Superior temporal gyrus (tissue), 1 donor: ENCODE results near the gene NLRP14.

ENCODE experiments used
- DNase-seq: peaks from one replicate; pipeline ENCODE4 v3.0.0-alpha.2; 2016; ENCODE audit errors: extremely low spot score

The NLRP14 gene

DNA sequence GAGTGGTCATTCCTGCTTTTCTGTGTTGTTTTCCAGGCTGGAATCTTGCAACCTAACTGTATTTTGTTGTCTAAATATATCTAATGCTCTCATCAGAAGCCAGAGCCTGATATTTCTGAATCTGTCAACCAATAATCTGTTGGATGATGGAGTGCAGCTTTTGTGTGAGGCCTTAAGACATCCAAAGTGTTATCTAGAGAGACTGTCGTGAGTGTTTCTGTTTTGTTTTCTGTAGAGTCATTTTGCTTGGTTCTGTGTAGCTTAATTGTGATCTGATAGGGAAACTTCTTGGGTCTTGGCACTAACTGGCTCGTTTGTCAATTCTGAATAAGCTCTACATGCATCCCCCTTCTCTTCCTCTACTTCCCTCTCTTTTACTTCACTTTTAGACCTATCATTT, 37.4 kb downstream of the NLRP14 start:
- no peak for DNase-seq

DNA sequence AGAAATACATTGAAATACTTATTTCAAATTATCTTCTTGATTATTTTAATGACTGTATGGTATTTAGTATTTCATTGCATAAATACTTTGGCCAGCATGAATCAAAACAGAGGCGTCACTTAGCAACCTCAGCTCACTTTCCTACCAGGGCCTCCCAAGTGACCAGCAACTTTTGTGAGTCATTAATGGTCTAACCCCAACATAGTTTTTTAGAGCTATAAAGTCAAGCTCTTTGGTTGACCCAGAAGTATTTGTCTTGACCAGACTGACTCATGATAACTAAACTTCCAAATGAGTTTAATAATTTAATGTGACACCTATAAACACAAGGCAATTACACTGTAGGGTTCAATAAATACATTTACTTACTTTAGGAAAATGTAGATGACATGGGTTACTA, 40.6 kb downstream of the NLRP14 start:
- no peak for DNase-seq

DNA sequence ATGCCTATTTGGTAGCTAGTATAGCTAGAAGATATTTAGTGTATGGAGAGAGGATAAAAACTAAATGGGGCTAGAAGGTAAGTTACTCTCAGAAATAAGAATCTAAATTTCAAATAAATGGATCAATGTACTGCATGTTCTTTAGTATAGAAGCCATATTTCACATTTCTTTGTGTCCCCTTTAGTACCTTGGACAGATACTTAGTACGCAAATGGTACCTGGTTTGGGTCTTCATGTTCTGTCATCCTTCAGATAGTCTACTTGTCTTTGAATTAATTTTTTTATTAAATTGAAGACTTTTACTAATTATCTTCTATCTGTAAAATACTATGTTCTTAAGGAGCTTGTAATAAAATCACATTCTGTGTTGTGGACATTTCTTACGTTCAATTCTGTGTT, 42.3 kb downstream of the NLRP14 start:
- no peak for DNase-seq

DNA sequence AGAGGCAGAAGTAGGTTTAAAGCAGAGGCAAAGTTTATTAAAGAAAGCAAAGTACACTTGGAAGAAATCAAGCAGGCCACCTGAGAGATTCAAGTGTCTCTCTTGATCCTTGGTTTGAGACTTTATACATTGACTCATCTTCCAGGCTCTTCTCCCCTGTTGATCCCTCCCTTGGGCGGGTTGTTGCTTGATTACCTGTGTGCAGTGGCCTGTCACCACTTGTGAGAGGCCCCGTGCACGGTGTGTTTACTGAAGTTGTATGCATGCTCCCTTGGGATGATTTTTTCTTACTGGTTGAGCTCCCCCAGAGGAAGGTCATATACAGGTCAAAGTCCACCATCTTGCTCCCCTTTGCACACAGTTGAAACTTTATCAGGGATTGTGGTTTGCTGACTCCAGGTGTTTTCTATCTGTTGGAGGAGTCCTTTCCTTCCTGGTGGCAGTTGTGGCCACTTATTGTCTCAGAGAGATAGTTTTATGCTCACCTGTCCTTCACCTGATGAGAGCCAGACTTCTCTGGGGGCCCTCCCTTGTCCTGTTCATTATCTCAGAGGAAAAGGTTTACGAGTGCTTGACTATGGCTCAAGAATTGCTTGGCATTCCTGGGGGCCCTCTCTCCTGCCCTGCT, 52.2 kb downstream of the NLRP14 start:
- no peak for DNase-seq

DNA sequence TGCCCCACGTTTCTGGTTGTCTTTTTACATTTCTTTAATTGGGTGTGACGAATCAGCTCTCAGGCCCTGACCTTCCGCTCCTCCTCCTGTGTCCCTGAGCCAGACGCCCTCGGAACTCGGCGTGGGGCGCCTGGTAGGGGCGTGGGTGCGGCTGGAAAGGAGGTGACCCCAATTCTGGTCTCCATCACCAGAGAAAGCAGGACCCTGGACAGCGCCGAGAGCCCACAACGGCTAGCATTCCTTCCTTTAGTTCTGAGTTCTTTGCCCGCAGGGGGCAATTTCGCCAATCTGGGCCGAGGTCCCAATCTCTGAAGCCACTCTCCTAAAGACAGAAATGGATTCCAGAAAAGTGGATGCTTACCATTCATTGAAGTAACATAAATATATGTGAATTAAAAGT, 56.8 kb downstream of the NLRP14 start:
- DNase-seq: no peak

DNA sequence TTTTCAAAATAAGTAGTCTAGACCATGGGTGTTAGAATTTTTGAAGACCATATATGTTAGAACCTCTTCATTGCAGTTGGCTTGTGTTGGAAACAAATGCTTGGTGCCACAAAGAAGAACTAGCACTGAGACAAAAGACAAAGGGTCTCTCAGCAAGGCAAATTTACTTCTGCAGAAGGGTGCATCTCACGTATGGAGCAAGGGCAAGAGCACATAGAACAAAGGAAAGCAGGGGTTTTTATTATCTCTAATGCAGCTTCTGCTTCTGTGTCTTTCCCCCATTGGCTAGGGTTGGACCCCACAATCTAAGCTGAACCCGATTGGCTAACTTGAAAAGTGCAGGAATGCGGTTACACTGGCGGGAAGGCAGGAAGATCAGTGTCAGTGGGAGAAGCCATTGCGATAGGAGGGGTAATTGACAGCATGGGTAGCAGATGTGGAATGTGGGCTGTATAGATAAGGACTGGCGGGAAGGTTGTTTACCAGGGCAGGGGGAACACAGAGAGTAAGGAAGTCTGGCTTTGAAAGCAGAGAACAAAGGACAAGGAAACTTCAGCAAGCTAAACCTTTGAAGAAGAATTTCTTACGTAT, 59.4 kb downstream of the NLRP14 start:
- no peak for DNase-seq

DNA sequence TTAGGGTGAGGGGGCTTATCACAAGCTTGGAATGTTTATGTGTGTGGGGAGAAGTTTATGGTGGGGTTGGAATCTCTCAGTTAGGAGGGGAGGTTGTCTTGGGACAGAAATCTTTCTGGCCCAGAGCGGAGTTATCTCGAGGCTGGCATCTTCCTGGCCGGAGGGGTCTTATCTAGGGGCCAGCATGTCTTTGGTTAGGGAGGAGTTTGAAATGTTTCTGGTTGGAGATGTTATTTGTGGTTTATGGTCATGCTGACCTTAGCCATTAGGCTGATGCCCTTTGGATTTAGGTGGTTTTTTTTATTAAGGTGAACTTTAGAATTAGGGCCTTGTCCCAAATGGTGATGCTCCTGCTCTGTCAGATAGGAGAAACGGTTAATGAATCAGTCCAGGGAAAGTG, 60.6 kb downstream of the NLRP14 start:
- DNase-seq: no peak

DNA sequence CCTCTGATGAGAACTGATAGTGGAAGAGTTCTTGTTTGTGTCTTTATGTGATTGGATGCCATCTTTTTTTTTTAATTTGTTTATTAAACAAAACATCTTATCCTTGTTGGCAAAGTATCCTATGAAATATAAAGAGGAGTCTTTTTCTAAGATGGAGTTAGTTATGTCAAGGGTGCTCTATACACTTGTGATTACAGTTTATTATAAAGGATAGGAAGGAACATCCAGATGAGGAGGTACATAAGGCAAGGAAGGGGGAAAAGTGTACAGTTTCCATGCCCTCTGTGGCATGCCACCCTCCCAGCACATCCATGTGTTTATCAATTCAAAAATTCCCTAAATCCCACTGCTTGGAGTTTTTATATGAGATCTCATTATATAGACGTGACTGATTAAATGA, 61.2 kb downstream of the NLRP14 start:
- no peak for DNase-seq

DNA sequence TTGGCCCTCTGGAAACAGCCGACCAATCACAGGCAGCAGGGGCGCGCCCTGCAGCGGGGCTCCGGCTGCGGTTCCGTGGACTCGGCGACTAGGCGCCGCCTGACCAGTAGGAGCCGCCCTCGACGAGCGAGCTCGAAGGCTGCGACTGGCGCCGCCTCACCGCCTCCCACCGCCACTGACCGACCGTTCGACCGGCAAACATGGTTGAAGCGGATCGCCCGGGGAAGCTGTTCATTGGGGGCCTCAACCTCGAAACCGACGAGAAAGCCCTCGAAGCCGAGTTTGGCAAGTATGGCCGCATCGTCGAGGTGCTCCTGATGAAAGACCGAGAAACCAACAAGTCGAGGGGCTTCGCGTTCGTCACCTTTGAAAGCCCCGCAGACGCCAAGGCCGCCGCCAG, 68.6 kb downstream of the NLRP14 start, which contains the start of gene RBMXL2:
Gene RBMXL2, plus strand, starts transcription at position 78 of the 400 bp plus-strand sequence. Its CDS starts 123 bp downstream, at position 201.
- no peak for DNase-seq

DNA sequence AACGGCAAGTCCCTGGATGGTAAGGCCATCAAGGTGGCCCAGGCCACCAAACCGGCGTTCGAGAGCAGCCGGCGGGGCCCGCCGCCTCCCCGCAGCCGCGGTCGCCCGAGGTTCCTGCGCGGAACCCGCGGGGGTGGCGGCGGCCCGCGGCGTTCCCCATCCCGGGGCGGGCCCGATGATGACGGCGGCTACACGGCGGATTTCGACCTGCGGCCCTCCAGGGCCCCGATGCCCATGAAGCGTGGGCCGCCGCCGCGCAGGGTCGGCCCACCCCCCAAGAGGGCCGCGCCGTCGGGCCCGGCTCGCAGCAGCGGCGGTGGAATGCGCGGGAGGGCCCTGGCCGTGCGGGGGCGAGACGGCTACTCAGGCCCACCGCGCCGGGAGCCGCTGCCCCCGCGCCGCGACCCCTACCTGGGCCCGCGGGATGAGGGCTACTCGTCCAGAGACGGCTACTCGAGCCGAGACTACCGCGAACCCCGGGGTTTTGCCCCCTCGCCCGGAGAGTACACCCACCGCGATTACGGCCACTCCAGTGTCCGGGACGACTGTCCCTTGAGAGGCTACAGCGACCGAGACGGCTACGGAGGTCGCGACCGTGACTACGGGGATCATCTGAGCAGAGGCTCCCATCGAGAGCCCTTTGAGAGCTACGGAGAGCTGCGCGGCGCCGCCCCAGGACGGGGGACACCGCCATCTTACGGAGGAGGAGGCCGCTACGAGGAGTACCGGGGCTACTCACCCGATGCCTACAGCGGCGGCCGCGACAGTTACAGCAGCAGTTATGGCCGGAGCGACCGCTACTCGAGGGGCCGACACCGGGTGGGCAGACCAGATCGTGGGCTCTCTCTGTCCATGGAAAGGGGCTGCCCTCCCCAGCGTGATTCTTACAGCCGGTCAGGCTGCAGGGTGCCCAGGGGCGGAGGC, 69.3 kb downstream of the NLRP14 start:
- DNase-seq: no peak

DNA sequence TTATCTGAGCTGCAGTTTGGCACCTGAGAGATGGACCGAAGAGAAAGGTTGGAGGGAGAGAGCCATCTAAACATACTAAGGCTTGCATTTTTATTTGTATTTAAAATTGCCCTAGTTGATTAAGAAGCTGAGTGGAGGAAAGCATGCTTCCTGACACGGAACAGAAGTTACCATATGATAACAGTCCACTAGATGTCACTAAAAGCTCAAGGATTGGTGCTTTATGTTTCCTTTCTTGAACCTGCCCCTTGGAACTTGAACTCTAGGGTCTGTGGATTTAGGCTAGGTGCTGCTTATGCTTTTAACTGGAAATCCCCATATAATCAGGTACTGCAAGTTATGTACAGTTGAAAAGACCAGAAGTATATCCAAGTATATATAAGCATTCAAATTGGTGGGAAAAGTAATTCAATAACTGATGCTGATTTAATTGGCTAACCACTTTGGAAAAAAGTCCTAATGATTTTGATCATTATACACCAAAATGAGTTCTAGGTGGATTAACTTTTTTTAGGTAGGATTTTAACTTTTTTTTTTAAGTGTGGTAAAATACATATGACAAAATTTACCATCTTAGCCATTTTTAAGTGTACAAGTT, 78.1 kb downstream of the NLRP14 start:
- DNase-seq: peak; percentile 87

DNA sequence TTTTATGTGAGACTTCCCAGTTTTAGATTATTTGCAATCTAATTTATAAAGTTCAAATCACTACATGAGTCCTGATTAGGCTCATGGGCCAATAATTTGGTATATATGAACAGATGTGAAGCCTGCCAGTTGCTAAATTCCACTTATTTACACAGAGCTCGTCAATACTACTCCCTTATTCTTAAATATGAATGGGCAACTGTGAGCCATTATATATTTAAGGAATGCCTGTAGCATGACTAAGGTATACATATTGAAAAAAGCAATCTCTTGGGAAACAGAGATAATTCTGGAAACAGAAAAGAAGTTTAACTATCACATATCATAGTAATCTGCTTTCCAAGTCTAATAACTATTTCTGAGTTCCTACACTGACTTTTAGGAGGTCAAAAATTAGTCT, 95.5 kb downstream of the NLRP14 start:
- DNase-seq: no peak

DNA sequence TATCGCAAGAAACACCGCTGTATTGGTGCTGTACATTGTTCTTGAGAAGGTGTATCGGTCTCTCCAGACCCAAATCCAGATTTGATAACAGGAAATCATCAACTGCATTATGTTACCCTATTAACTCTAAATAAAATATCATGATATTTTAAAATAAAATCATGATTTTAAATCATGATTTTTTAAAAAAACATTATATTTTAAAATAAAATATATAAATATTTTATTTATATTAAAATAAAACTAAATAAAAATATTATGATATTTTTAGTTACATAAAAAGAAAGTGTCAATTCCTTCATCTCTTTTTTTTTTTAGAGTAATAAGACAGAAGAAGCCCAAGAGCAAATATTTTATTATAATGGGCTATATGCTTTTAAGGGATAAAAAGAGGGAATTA, 96.1 kb downstream of the NLRP14 start:
- DNase-seq: no peak
